ENCODE data around the gene TOR1AIP1.

TOR1AIP1 gene

DNA sequence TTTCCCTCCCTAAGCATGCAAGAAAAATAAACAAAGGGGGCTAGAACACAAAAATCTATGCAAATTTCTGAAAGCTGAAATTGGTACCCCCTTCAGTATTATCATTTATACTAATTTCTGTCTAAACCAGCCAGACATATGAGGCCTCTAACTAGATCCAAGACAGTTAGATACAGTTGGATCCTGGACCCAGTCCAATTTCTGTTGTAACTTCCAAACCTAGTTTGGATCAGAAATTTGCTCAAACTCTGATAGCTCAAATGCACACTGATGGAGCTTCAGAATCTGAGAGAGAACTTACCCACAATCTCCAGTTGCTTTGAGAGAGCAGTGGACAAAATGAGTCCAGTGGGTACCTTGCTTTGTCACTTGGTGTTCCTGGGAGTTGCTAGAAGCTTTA, 84.5 kb downstream of the TOR1AIP1 start:
- no peak for TF ChIP-seq POLR2AphosphoS5 (IDR thresholded peaks at IDR 0.05; ENCODE audit: low read depth, low read length)
- TF ChIP-seq SIN3A (IDR thresholded peaks at IDR 0.05; ENCODE audit: borderline replicate concordance, insufficient read depth, low read length), result no peak
- no peak for TF ChIP-seq TAF1 (IDR thresholded peaks at IDR 0.05; ENCODE audit: borderline replicate concordance, insufficient read depth, low read length)
- no peak for TF ChIP-seq FOXP2 (optimal IDR thresholded peaks at IDR 0.05; ENCODE audit: borderline replicate concordance, extremely low read depth, extremely low read length, insufficient read depth)
- TF ChIP-seq, protein P1, sequence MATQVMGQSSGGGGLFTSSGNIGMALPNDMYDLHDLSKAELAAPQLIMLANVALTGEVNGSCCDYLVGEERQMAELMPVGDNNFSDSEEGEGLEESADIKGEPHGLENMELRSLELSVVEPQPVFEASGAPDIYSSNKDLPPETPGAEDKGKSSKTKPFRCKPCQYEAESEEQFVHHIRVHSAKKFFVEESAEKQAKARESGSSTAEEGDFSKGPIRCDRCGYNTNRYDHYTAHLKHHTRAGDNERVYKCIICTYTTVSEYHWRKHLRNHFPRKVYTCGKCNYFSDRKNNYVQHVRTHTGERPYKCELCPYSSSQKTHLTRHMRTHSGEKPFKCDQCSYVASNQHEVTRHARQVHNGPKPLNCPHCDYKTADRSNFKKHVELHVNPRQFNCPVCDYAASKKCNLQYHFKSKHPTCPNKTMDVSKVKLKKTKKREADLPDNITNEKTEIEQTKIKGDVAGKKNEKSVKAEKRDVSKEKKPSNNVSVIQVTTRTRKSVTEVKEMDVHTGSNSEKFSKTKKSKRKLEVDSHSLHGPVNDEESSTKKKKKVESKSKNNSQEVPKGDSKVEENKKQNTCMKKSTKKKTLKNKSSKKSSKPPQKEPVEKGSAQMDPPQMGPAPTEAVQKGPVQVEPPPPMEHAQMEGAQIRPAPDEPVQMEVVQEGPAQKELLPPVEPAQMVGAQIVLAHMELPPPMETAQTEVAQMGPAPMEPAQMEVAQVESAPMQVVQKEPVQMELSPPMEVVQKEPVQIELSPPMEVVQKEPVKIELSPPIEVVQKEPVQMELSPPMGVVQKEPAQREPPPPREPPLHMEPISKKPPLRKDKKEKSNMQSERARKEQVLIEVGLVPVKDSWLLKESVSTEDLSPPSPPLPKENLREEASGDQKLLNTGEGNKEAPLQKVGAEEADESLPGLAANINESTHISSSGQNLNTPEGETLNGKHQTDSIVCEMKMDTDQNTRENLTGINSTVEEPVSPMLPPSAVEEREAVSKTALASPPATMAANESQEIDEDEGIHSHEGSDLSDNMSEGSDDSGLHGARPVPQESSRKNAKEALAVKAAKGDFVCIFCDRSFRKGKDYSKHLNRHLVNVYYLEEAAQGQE (IDR thresholded peaks at IDR 0.05; ENCODE audit: insufficient read depth in 1 of 2, low read depth in 2 of 2, low read length in 2 of 2), result no peak

DNA sequence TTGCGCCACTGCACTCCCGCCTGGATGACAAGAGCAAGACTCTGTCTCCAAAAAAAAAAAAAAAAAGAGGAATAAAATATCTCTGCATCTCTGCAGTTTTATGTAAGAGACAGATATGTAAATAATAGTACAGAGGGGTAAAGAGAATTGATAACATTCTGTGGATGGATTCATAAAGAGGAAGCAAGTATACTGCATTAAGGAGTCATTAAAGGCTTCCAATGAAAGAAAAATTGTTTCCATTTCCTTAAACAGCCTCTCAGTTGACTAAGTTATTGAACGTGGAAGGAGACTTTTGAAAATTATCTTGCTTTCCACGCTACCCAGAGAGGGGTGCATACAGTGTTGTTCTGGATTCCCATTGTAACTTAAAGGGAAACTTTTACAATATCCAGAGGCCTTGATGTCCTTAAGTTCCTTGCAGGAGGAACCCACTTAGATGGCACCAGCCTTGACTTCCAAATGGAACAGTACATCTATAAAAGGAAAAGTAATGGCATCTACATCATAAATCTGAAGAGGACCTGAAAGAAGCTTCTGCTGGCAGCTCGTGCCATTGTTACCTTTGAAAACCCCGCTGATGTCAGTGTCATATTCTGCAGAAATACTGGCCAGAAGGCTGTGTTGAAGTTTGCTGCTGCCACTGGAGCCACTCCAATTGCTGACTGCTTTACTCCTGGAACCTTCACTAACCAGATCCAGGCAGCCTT, 86.4 kb downstream of the TOR1AIP1 start:
- TF ChIP-seq FOXP2 (optimal IDR thresholded peaks at IDR 0.05; ENCODE audit: borderline replicate concordance, extremely low read depth, extremely low read length, insufficient read depth), result no peak

DNA sequence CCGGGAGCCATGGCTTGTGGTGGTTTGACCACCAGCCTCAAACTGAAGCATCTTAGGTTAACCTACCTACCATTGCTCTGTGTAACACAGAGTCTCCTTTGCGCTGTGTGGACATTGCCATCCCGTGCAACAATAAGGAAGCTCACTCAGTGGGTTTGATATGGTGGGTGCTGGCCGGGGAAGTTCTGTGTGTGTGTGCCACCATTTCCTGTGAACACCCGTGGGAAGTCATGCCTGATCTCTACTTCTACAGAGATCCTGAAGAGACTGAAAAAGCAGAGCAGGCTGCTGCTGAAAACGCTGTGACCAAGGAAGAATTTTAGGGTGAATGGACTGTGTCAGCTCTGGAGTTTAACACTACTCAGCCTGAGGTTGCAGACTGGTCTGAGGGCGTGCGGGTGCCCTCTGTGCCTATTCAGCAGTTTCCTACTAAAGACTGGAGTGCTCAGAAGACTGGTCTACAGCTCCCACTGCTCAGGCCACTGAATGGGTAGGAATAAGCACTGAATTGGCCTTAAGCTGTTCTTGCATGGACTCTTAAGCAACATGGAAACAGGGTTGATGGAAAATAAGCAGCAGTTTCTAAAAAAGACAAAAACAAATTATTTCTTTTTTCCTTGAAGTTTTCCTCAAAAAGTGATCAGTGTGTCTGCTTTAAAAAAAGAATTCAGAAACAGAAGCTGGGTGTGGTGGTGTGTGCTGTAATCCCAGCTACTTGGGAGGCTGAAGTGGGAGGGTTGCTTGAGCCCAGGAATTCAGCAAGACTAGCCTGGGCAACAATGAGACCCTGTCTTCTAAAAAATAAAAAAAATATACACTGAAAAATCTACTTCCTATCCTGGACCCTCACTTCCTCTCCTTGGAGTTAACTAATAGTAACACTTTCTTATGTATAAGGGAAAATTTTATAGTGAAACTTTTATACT, 87.2 kb downstream of the TOR1AIP1 start:
- TF ChIP-seq POLR2AphosphoS5 (IDR thresholded peaks at IDR 0.05; ENCODE audit: low read depth, low read length), result no peak
- TF ChIP-seq, protein P1 (IDR thresholded peaks at IDR 0.05; ENCODE audit: insufficient read depth in 1 of 2, low read depth in 2 of 2, low read length in 2 of 2), result no peak
- no peak for TF ChIP-seq SIN3A (IDR thresholded peaks at IDR 0.05; ENCODE audit: borderline replicate concordance, insufficient read depth, low read length)
- no peak for TF ChIP-seq FOXP2 (optimal IDR thresholded peaks at IDR 0.05; ENCODE audit: borderline replicate concordance, extremely low read depth, extremely low read length, insufficient read depth)
- no peak for TF ChIP-seq TAF1 (IDR thresholded peaks at IDR 0.05; ENCODE audit: borderline replicate concordance, insufficient read depth, low read length)

All from PFSK-1 (cell line).